IPS-NIHi7 (cell line): Measurements from ENCODE around the gene AUTS2.

ENCODE experiments used
- DNase-seq: peaks from one replicate; pipeline ENCODE4 v3.0.0; 2012; ENCODE audit warnings: mixed read lengths; ENCODE audit errors: extremely low spot score

AUTS2 gene

GRCh38 chr7:70068531-70068930, 470.3 kb downstream of the AUTS2 start:
- no peak for DNase-seq

GRCh38 chr7:70069977-70070376, 471.7 kb downstream of the AUTS2 start:
- DNase-seq: no peak

DNA sequence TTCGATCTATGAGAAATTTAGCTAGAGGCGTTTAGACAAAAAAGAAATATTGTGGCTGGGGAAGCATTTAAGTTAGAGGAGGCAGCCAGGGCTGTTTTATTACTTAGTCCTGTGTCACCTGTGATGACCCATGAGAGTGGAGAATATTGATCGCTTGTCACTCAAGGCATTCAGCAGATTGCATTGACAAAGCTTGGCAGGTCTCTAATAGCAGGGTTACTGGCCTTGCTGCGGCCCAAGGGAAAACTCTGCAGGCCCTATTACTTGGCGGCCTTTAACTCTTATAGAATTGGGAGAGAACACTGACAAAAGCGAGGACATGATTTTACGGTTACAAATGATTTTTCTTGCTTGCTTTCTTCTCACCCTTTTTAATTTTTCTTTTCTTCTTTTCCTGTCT, 473.5 kb downstream of the AUTS2 start:
- DNase-seq: no peak

GRCh38 chr7:70072220-70072619, 473.9 kb downstream of the AUTS2 start:
- no peak for DNase-seq

GRCh38 chr7:70076325-70076724, 478.1 kb downstream of the AUTS2 start:
- DNase-seq: no peak

GRCh38 chr7:70082099-70082611, 483.9 kb downstream of the AUTS2 start:
- DNase-seq: no peak

DNA sequence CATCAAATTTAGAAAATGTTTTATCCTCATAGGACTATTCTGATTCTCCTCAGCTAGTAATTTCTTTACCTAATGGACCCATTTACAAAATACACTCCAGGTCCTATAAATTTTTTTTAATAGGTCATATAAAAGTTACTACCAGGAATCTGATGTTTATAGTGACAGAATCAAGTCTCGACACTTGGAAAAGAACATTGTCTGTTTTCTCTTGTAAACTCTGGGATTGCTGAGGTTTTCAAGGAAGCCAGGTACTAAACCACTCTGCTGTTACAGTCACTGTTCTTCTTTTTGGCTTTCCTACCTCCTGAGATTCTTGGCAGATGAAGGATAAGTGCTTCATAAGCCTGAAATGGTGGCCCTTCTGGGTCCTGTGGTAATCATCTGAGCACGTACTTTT, 493.1 kb downstream of the AUTS2 start:
- no peak for DNase-seq

DNA sequence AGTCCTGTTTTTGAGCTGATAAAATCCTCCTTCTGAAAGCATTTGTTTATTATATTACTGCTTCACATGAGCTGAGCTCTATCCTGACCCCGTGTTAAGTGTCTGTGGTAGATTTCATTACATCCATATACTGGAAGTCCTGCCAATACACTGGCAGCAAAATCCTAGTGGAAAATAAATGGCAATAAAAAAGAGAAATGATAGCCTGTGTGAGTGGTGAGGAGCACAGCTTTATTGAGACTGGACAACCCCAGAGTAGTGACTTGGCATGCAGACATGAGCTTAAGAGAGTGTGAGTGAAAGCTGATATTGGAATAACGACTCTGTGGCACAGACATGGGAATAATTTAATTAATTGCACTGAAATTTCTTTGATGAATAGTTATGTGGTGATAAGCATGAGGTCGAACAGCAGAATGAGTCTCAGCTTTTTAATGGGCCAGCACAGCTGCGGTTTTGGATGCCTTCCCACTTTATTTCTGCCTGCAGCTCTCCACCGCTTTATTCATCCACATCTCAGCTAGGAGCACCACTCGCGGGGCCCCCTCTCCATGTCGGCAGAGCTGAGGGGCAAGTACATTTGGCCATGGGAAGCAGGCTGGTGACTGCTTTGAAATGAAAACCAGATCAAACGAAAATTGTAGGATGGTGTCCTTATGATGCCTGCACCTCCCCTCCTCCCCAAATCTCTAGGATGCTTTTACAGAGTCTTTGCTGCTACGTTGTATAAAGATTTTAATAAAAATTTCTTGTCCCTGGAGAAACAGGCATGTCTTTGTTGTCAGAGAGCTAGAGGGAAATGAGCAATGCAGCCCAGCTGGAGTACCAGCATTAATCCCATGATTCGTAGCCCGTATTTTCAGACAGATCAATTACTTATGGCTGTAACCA, 494.3 kb downstream of the AUTS2 start:
- no peak for DNase-seq

- no peak for DNase-seq
These were observed 495.1 kb downstream of the AUTS2 start for GRCh38 chr7:70093205-70093904.

GRCh38 chr7:70094831-70095230, 496.6 kb downstream of the AUTS2 start:
- DNase-seq: no peak

GRCh38 chr7:70097645-70098044, 499.4 kb downstream of the AUTS2 start:
- DNase-seq: no peak

- DNase-seq: no peak
These were observed 499.9 kb downstream of the AUTS2 start for GRCh38 chr7:70098133-70098561.

DNA sequence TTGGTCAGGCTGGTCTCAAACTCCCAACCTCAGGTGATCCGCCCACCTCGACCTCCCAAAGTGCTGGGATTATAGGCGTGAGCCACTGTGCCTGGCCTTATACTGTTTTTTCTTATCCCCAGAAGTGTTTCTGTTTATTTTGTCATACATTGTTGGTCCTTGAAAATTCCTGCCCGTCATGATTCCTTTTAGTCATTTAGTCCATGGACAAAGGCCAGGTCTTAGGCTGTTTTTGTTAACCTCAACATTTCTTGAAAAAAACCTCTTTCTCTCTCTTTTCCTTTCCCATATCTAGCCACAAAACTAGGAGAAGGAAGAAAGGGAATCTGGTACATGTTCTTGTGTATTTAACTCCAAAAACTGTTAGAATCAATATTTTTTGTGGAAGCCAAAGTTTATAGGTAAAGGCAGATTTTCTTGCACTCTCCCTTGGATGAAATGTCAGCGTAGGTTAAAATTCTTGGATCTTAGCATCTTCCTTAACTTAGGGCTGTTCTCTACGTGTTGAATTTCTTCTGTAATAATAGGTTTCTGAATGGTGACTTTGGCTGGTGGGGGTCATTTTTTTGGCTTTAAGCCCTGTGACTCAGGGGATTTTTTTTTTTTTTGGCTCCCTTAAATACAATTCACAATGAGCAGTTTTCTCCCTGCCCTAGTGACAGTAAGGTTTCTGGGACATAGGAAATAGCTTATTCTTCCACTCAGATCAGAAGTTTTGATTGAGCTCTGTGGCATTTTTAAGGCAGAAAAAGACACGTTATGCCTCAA, 500.8 kb downstream of the AUTS2 start:
- DNase-seq: no peak

GRCh38 chr7:70104243-70104642, 506.0 kb downstream of the AUTS2 start:
- DNase-seq: no peak

DNA sequence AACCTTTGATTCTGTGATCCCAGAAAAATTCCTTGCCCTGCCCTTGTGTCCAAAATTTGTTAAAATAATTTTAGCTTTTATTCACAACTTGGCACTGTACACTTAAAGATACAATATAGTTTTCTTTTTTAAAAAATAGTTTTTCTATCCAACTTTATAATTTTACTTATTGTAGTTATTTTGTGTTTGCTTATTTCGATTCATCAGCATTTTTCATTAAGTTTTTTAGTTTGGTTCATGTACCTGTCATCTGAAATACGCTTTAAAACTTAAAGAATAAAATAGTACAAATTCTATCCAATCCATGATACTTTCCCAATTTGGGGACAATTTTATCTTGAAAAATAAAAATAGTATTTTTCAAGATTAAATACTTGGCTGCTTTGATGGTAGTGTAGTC, 514.8 kb downstream of the AUTS2 start:
- no peak for DNase-seq

- no peak for DNase-seq
These were observed 515.3 kb downstream of the AUTS2 start for GRCh38 chr7:70113536-70113935.

DNA sequence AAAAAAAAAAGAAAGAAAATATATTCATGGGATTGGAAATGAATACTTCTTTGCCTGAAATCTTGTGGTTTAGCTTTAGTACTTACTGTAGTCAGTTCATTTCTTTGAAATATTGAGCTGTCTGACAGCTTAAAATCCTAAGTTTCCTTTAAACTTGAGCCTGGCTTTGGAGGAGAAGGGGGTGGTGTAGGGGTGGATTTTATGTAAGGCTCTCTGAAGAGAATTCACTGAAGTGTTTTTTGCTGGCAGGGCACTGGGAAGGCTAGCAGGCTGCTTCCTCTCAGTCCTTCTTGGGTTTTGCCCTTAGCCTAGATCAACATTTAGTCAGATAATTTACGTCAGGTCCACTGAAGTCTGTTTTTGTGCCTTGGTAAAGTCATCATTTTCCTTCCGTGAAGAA, 516.5 kb downstream of the AUTS2 start:
- no peak for DNase-seq

DNA sequence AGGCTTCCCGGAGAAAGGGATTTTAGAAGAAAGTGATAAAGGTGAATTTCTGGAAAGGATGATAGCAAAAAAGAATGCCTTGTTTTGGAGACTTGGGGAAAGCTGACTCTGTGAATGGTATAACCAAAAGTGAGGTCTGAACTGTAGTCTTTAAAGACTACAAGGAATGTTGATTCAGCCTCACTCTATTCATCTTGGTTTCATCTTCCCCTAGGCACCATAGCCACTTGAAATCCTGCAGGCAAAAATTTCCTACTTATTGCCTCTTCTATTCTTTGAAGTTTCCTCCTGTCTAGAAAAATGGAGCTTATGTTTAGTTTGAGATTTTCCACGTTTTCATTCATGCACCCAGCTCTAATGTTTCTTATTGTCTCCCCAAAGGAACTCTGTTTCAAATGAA, 518.0 kb downstream of the AUTS2 start:
- DNase-seq: no peak

- DNase-seq: no peak
These were observed 518.6 kb downstream of the AUTS2 start for GRCh38 chr7:70116867-70117266.

GRCh38 chr7:70120851-70121250, 522.6 kb downstream of the AUTS2 start:
- no peak for DNase-seq

DNA sequence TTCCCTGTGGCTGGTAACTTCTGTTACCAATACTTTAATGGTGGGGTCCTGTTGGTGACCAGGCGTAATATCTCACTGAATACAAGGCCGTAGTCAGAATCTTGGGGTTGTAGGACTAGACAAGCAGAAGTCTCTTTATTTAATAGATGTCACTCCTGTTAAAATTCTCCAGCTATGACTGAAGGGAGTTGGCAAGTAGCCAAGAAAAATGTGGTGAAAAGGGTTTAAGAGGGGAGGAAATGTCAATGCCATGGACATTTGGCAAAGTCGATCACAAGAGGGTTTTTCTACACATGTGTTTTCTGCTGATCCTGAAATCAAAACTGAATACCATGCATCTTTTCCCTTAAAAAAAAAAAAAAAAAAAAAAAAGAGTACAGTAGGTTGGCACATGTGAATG, 533.5 kb downstream of the AUTS2 start:
- no peak for DNase-seq

DNA sequence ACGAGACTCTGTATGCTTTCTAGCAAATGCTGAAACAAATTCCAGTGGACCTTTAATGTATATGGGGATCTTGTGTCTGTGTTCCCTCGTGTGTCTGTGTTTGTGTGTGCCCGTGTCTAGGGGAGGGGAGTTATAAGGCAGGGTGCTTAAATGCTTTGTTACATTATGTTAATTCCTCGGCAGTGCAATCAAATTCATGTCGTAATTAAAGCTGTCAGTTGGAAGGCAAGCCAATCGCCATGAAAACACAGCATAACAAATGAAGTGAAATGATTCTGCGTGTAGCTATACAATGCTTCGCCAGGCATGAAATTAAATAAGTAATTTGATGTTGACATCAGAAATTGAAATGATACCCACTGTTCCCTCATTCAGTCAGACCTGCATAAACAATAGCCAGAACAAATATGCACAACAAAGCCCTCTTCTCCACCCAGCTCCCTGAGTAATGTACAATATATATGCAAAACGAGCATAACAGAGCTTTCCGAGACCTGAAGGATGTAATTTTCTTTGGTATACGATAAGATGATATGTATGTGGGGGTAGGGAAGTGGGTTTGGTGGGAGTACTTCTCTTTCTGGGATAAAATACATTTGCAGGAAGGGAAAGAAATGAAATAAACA, 534.1 kb downstream of the AUTS2 start:
- DNase-seq: no peak
